ENCODE data around the gene WNT2.
"Not testable (repeated sequence)": the region's sequence is repeated elsewhere in the genome, so short reads cannot be mapped to it uniquely, and the experiment has no call there.

Gene WNT2

GRCh38 chr7:117250245-117250644 lies 72.6 kb downstream of the WNT2 start:
- DNase-seq (ENCODE audit: insufficient read length, low spot score) (no peak), FAIRE-seq (no peak)
- no peak for TF ChIP-seq SPI1 (IDR thresholded peaks at IDR 0.05; ENCODE audit: low read depth, low read length)
- TF ChIP-seq POLR2AphosphoS5 (IDR thresholded peaks at IDR 0.05; ENCODE audit: low read depth, low read length), result no peak
- no peak for TF ChIP-seq TAF1 (IDR thresholded peaks at IDR 0.05; ENCODE audit: low read depth, low read length)
- no peak for TF ChIP-seq POLR2A (IDR thresholded peaks at IDR 0.05; ENCODE audit: low read depth, low read length)
- TF ChIP-seq POU2F2 (IDR thresholded peaks at IDR 0.05; ENCODE audit: low read depth, low read length), result no peak
- no peak for TF ChIP-seq PAX5 (IDR thresholded peaks at IDR 0.05; ENCODE audit: insufficient read depth, low read length, severe bottlenecking)

GRCh38 chr7:117249696-117250095 lies 73.2 kb downstream of the WNT2 start:
- FAIRE-seq (no peak), DNase-seq (ENCODE audit: insufficient read length, low spot score) (no peak)
- TF ChIP-seq PAX5 (IDR thresholded peaks at IDR 0.05; ENCODE audit: insufficient read depth, low read length, severe bottlenecking), result no peak
- TF ChIP-seq SPI1 (IDR thresholded peaks at IDR 0.05; ENCODE audit: low read depth, low read length), result 0 out of 2 replicates have a peak, but pooled peaks have one; percentile 15

- no peak for TF ChIP-seq PAX5 (IDR thresholded peaks at IDR 0.05; ENCODE audit: insufficient read depth, low read length, severe bottlenecking)
- no peak for TF ChIP-seq POLR2A (IDR thresholded peaks at IDR 0.05; ENCODE audit: low read depth, low read length)
- TF ChIP-seq TAF1 (IDR thresholded peaks at IDR 0.05; ENCODE audit: low read depth, low read length), result no peak
- no peak for TF ChIP-seq POU2F2 (IDR thresholded peaks at IDR 0.05; ENCODE audit: low read depth, low read length)
- TF ChIP-seq POLR2AphosphoS5 (IDR thresholded peaks at IDR 0.05; ENCODE audit: low read depth, low read length), result no peak
- TF ChIP-seq SPI1 (IDR thresholded peaks at IDR 0.05; ENCODE audit: low read depth, low read length), result no peak
- DNase-seq (ENCODE audit: insufficient read length, low spot score) (no peak), FAIRE-seq (no peak)
Observed at GRCh38 chr7:117248829-117249228, 74.0 kb downstream of the WNT2 start.

GRCh38 chr7:117247809-117248208 lies 75.0 kb downstream of the WNT2 start:
- TF ChIP-seq PAX5 (IDR thresholded peaks at IDR 0.05; ENCODE audit: insufficient read depth, low read length, severe bottlenecking) (no peak), SPI1 (IDR thresholded peaks at IDR 0.05; ENCODE audit: low read depth, low read length) (no peak), POU2F2 (IDR thresholded peaks at IDR 0.05; ENCODE audit: low read depth, low read length) (no peak), TAF1 (IDR thresholded peaks at IDR 0.05; ENCODE audit: low read depth, low read length) (no peak), POLR2A (IDR thresholded peaks at IDR 0.05; ENCODE audit: low read depth, low read length) (no peak), POLR2AphosphoS5 (IDR thresholded peaks at IDR 0.05; ENCODE audit: low read depth, low read length) (no peak)
- FAIRE-seq (no peak), DNase-seq (ENCODE audit: insufficient read length, low spot score) (no peak)

GRCh38 chr7:117245703-117246102 lies 77.2 kb downstream of the WNT2 start:
- FAIRE-seq; DNase-seq (ENCODE audit: insufficient read length, low spot score): not testable (repeated sequence)

GRCh38 chr7:117243390-117243789 lies 79.5 kb downstream of the WNT2 start:
- no peak for TF ChIP-seq PAX5 (IDR thresholded peaks at IDR 0.05; ENCODE audit: insufficient read depth, low read length, severe bottlenecking)
- no peak for TF ChIP-seq SPI1 (IDR thresholded peaks at IDR 0.05; ENCODE audit: low read depth, low read length)
- TF ChIP-seq POLR2A (IDR thresholded peaks at IDR 0.05; ENCODE audit: low read depth, low read length), result no peak
- TF ChIP-seq POLR2AphosphoS5 (IDR thresholded peaks at IDR 0.05; ENCODE audit: low read depth, low read length), result no peak
- no peak for TF ChIP-seq TAF1 (IDR thresholded peaks at IDR 0.05; ENCODE audit: low read depth, low read length)
- TF ChIP-seq POU2F2 (IDR thresholded peaks at IDR 0.05; ENCODE audit: low read depth, low read length), result no peak
- DNase-seq (ENCODE audit: insufficient read length, low spot score), result no peak

GRCh38 chr7:117241088-117241487 lies 81.8 kb downstream of the WNT2 start:
- TF ChIP-seq PAX5 (IDR thresholded peaks at IDR 0.05; ENCODE audit: insufficient read depth, low read length, severe bottlenecking), result no peak
- no peak for TF ChIP-seq POLR2AphosphoS5 (IDR thresholded peaks at IDR 0.05; ENCODE audit: low read depth, low read length)
- TF ChIP-seq SPI1 (IDR thresholded peaks at IDR 0.05; ENCODE audit: low read depth, low read length), result no peak
- TF ChIP-seq POU2F2 (IDR thresholded peaks at IDR 0.05; ENCODE audit: low read depth, low read length), result no peak
- TF ChIP-seq TAF1 (IDR thresholded peaks at IDR 0.05; ENCODE audit: low read depth, low read length), result no peak
- DNase-seq (ENCODE audit: insufficient read length, low spot score) (no peak), FAIRE-seq (no peak)

More at GRCh38 chr7:117243390-117243789, 79.5 kb downstream of the WNT2 start:
- no peak for FAIRE-seq

- no peak for FAIRE-seq
- TF ChIP-seq POU2F2 (IDR thresholded peaks at IDR 0.05; ENCODE audit: low read depth, low read length) (no peak), POLR2AphosphoS5 (IDR thresholded peaks at IDR 0.05; ENCODE audit: low read depth, low read length) (no peak), SPI1 (IDR thresholded peaks at IDR 0.05; ENCODE audit: low read depth, low read length) (no peak), TAF1 (IDR thresholded peaks at IDR 0.05; ENCODE audit: low read depth, low read length) (no peak), PAX5 (IDR thresholded peaks at IDR 0.05; ENCODE audit: insufficient read depth, low read length, severe bottlenecking) (no peak), POLR2A (IDR thresholded peaks at IDR 0.05; ENCODE audit: low read depth, low read length) (no peak)
- no peak for DNase-seq (ENCODE audit: insufficient read length, low spot score)
Observed at GRCh38 chr7:117238937-117239336, 83.9 kb downstream of the WNT2 start.

- FAIRE-seq (no peak), DNase-seq (ENCODE audit: insufficient read length, low spot score) (no peak)
- TF ChIP-seq PAX5 (IDR thresholded peaks at IDR 0.05; ENCODE audit: insufficient read depth, low read length, severe bottlenecking) (no peak), POLR2AphosphoS5 (IDR thresholded peaks at IDR 0.05; ENCODE audit: low read depth, low read length) (no peak)
Observed at GRCh38 chr7:117238472-117238871, 84.4 kb downstream of the WNT2 start.

- FAIRE-seq (peak; percentile 43), DNase-seq (ENCODE audit: insufficient read length, low spot score) (no peak)
- TF ChIP-seq SPI1 (IDR thresholded peaks at IDR 0.05; ENCODE audit: low read depth, low read length) (peak; percentile 75), POLR2A (IDR thresholded peaks at IDR 0.05; ENCODE audit: low read depth, low read length) (no peak)
Observed at GRCh38 chr7:117237646-117238045, 85.2 kb downstream of the WNT2 start.

GRCh38 chr7:117231047-117231359 lies 91.9 kb downstream of the WNT2 start:
- no peak for DNase-seq (ENCODE audit: insufficient read length, low spot score)
- FAIRE-seq, result no peak
- TF ChIP-seq TAF1 (IDR thresholded peaks at IDR 0.05; ENCODE audit: low read depth, low read length) (no peak), PAX5 (IDR thresholded peaks at IDR 0.05; ENCODE audit: insufficient read depth, low read length, severe bottlenecking) (no peak), POLR2AphosphoS5 (IDR thresholded peaks at IDR 0.05; ENCODE audit: low read depth, low read length) (peak; percentile 54; the same call in 1 of the 2 replicates), POLR2A (IDR thresholded peaks at IDR 0.05; ENCODE audit: low read depth, low read length) (no peak), SPI1 (IDR thresholded peaks at IDR 0.05; ENCODE audit: low read depth, low read length) (no peak)
